ENCODE measurements around the gene NOP56. TPM values are rescaled to one million over a fixed set of nuclear protein-coding genes. Genes with fewer than 3 reads are reported as not detected.

Gene NOP56
- polyA plus RNA-seq, 1 donor (not counting 4 experiments of a cell fraction or from before 2014, with no cell fraction given) = 242 TPM

GRCh38 chr20:2637246-2637645 lies 15.2 kb upstream of the NOP56 start:
- H3K79me2 ChIP-seq (ENCODE audit: control insufficient read depth, insufficient read depth, low read length) = no peaks in the 10 kb centered on the region
- TF ChIP-seq CTCF (optimal IDR thresholded peaks at IDR 0.05 in 1 of 3, IDR thresholded peaks at IDR 0.05 in 1 of 3, conservative IDR thresholded peaks at IDR 0.05 in 1 of 3; ENCODE audit: extremely low read depth in 1 of 3, insufficient read depth in 2 of 3, low read length in 3 of 3) (no peak), EZH2 (IDR thresholded peaks at IDR 0.05; ENCODE audit: low read length) (no peak)
- H3K36me3 ChIP-seq (ENCODE audit: control insufficient read depth in 2 of 2, extremely low read depth in 1 of 2, insufficient read depth in 2 of 2, low read length in 2 of 2) = no peaks in the 10 kb centered on the region
- DNase-seq (ENCODE audit: low read depth, low spot score) = no peak
- no peak overlapping the region for H3K4me3 ChIP-seq (ENCODE audit: control insufficient read depth in 2 of 3, extremely low read depth in 1 of 3, insufficient read depth in 2 of 3, low read depth in 1 of 3, low read length in 3 of 3)
- H3K27me3 ChIP-seq (ENCODE audit: control insufficient read depth, extremely low read depth, insufficient read depth, low read length) = peaks cover 9% of the 10 kb centered on the region
- dilution Hi-C loops (cut with MboI; ENCODE audit: extremely low pct_ligation_motif_present, low sequenced_read_pairs) = no loop called here
- H2AFZ ChIP-seq (ENCODE audit: control insufficient read depth, low read length) = no peak overlapping the region
- H3K9me3 ChIP-seq (ENCODE audit: control insufficient read depth, low read depth, low read length) = no peaks in the 10 kb centered on the region
- no peaks in the 10 kb centered on the region for H4K20me1 ChIP-seq (ENCODE audit: control insufficient read depth, extremely low read depth, insufficient read depth, low read length)
- H3K9me1 ChIP-seq (ENCODE audit: control insufficient read depth, extremely low read depth, insufficient read depth, low read length) = no peaks in the 10 kb centered on the region
- no peaks in the 10 kb centered on the region for H3K4me1 ChIP-seq (ENCODE audit: control insufficient read depth, extremely low read depth, insufficient read depth, low read length)
- FAIRE-seq = no peak
- no peak overlapping the region for H3K4me2 ChIP-seq (ENCODE audit: control insufficient read depth, extremely low read depth, insufficient read depth, low read depth, low read length)
- no peak overlapping the region for H3K9ac ChIP-seq (ENCODE audit: control insufficient read depth, extremely low read depth, insufficient read depth, low read length)
- H3K27ac ChIP-seq (ENCODE audit: control insufficient read depth, insufficient read depth, low read length) = no peak overlapping the region

DNA sequence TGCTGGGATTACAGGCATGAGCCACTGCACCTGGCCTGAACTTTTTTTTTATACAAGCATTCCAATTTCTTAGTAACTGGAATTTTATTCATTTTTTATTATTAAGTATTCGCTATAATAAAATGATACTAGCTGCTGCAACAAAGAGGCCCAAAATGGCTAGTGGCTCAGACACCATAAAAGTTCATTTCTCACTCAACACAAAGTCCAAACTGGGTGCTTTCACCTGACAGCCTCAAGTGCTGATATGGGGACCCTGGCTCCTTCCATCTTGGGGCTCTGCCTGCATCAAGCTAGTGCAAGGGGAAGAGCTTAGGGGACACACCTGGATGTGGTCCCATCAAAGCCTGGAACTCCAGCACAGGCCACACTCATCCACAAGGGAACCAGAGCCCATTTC lies 12.2 kb upstream of the NOP56 start:
- Histone ChIP-seq H3K36me3 (ENCODE audit: control insufficient read depth in 2 of 2, extremely low read depth in 1 of 2, insufficient read depth in 2 of 2, low read length in 2 of 2) (peaks cover 2 to 3% of the 10 kb centered on the region in 2 experiments), H4K20me1 (ENCODE audit: control insufficient read depth, extremely low read depth, insufficient read depth, low read length) (no peaks in the 10 kb centered on the region), H3K79me2 (ENCODE audit: control insufficient read depth, insufficient read depth, low read length) (no peaks in the 10 kb centered on the region), H3K4me2 (ENCODE audit: control insufficient read depth, extremely low read depth, insufficient read depth, low read depth, low read length) (no peak overlapping the region), H3K9me1 (ENCODE audit: control insufficient read depth, extremely low read depth, insufficient read depth, low read length) (no peaks in the 10 kb centered on the region), H3K27ac (ENCODE audit: control insufficient read depth, insufficient read depth, low read length) (no peak overlapping the region), H3K4me1 (ENCODE audit: control insufficient read depth, extremely low read depth, insufficient read depth, low read length) (no peaks in the 10 kb centered on the region), H3K4me3 (ENCODE audit: control insufficient read depth in 2 of 3, extremely low read depth in 1 of 3, insufficient read depth in 2 of 3, low read depth in 1 of 3, low read length in 3 of 3) (no peak overlapping the region), H2AFZ (ENCODE audit: control insufficient read depth, low read length) (no peak overlapping the region), H3K9me3 (ENCODE audit: control insufficient read depth, low read depth, low read length) (no peaks in the 10 kb centered on the region), H3K27me3 (ENCODE audit: control insufficient read depth, extremely low read depth, insufficient read depth, low read length) (no peaks in the 10 kb centered on the region), H3K9ac (ENCODE audit: control insufficient read depth, extremely low read depth, insufficient read depth, low read length) (no peak overlapping the region)
- DNase-seq (ENCODE audit: low read depth, low spot score) (no peak), FAIRE-seq (no peak)
- TF ChIP-seq CTCF (optimal IDR thresholded peaks at IDR 0.05 in 1 of 3, IDR thresholded peaks at IDR 0.05 in 1 of 3, conservative IDR thresholded peaks at IDR 0.05 in 1 of 3; ENCODE audit: extremely low read depth in 1 of 3, insufficient read depth in 2 of 3, low read length in 3 of 3) (no peak), EZH2 (IDR thresholded peaks at IDR 0.05; ENCODE audit: low read length) (no peak)
- dilution Hi-C loops (cut with MboI; ENCODE audit: extremely low pct_ligation_motif_present, low sequenced_read_pairs) = no loop called here
